GM19438 (cell line): ENCODE data around the gene M6PR.

ENCODE experiments used
- ATAC-seq: cut with Tn5 transposase; IDR thresholded peaks from one replicate; pipeline ENCODE4 v1.9.1; 2021; ENCODE audit warnings: low read depth; ENCODE audit not compliant: unreplicated experiment

M6PR gene

GRCh38 chr12:8949342-8950220, at the start of gene M6PR:
TSS of gene M6PR (minus strand) at chr12:8949645. CDS start at chr12:8946404, 3,241 bp downstream.
- ATAC-seq = peak; percentile 88

- ATAC-seq = peak; percentile 95
Observed at GRCh38 chr12:8996682-8997405, 47.4 kb upstream of the M6PR start.

GRCh38 chr12:8995021-8995775, 45.8 kb upstream of the M6PR start:
- no peak for ATAC-seq

- ATAC-seq = no peak
Observed at GRCh38 chr12:8993827-8994226, 44.4 kb upstream of the M6PR start.

GRCh38 chr12:8991371-8992345, 42.2 kb upstream of the M6PR start:
- ATAC-seq = no peak

DNA sequence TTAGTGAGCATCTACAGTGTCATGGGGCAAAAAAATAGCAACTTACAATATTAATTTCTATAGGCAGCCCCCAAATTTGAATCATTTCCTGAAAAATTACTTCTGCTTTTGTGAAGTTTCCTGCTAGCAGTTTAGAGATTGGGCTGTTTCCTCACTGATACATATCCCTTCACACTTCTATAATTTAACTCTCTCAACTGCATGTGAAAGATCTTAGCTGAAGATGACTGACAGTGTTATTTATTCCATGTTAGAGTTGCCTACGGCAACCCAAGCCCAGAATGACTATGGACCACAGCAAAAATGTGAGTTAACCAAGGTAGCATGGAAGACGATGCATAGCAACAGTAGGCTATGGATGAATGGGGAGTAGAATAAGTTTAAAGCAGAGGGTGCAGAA, 40.0 kb upstream of the M6PR start, which contains the start of gene KLRG1:
TSS of gene KLRG1 (plus strand) at position 134 of the 400 bp plus-strand sequence. CDS start at position 224, 90 bp downstream.
- ATAC-seq = no peak

DNA sequence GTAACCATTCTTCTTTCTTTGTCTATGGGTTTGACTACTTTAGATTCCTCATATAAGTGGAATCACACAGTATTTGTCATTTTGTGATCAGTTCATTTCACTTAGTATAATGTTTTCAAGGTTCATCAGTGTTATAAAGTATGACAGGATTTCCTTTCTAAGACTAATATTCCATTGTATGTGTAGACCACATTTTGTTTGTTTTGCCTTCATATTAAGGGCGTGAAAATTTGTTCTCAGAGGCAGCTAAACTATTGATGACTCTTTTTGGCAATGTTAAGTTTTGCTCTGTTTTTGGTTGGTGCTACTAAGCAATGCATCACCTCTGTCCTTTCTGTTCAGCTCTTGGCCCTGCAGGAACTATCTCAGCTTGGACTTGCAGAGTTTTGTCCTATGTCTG, 38.2 kb upstream of the M6PR start:
- no peak for ATAC-seq

DNA sequence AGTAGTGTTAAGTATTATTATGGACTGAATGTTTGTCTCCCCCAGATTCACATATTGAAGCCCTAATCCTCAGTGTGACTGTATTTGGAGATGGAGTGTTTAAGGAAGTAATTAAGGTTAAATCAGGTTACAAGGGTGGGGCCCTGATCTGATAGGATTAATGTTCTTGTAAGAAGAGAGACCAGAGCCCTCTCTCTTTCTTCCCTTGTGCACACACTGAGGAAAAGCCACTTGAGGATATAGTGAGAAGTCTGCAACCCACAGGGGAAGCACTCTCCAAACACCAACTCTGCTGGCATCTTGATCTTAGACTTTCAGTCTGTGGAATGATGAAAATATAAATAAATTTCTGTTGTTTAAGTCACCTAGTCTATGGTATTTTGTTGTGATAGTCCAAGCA, 37.7 kb upstream of the M6PR start:
- ATAC-seq = no peak

- ATAC-seq = no peak
Observed at GRCh38 chr12:8985213-8985754, 35.8 kb upstream of the M6PR start.

DNA sequence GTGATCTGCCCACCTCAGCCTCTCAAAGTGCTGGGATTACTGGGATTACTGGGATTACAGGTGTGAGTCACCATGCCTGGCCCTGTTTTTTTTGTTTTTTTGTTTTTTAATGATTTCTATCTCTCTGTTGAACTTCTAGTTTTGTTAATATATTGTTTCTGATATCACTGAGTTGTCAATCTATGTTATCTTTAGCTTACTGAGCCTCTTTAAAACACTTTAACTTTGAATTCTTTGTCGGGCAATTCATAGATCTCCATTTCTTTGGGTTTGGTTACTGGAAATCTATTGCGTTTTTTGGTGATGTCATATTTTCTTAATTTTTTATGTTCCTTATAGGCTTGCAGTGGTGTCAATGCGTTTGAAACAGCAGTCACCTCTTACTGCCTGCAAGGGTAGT, 30.7 kb upstream of the M6PR start:
- ATAC-seq = no peak

GRCh38 chr12:8970432-8970831, 21.0 kb upstream of the M6PR start:
- no peak for ATAC-seq

GRCh38 chr12:8969861-8970411, 20.5 kb upstream of the M6PR start:
- ATAC-seq = no peak

DNA sequence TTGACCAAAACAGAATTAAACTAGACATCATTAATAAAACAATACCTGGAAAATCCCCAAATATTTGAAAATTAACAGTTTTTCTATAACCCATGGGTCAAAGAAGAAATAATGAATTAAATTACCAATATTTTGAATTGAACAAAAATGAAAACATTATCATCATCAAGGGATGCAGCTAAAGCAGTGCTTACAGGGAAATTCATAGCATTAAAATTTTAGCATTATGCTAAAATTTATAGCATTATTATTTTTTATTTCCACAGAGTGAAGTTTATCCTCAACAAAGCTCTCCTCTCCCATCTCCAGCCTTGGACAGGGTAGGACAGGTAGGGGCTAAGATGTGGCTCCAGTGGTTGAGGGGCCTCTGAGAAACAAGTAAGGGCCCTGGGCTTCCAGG, 19.3 kb upstream of the M6PR start:
- no peak for ATAC-seq

GRCh38 chr12:8960176-8960575, 10.7 kb upstream of the M6PR start:
- no peak for ATAC-seq

GRCh38 chr12:8958066-8958465, 8.6 kb upstream of the M6PR start:
- ATAC-seq = no peak

GRCh38 chr12:8957561-8957960, 8.1 kb upstream of the M6PR start:
- ATAC-seq = no peak

- no peak for ATAC-seq
Observed at GRCh38 chr12:8956772-8957171, 7.3 kb upstream of the M6PR start.

- ATAC-seq = no peak
Observed at GRCh38 chr12:8956073-8956472, 6.6 kb upstream of the M6PR start.

- ATAC-seq = no peak
Observed at GRCh38 chr12:8953773-8954402, 4.4 kb upstream of the M6PR start.
